IMR-90 (cell line): ENCODE results near the gene MCRIP2.

Source experiments
- CEBPB ChIP-seq: IDR thresholded peaks from 2 replicates; pipeline ENCODE4 v1.6.1; 2012; ENCODE audit warnings: low read depth, low read length, improper control_type of control experiment
- CTCF ChIP-seq: conservative IDR thresholded peaks from 2 replicates; pipeline ENCODE4 v1.5.1; 2012; ENCODE audit warnings: mild to moderate bottlenecking, low read depth, low read length, improper control_type of control experiment
- FOS ChIP-seq: fragments of 150-350 bp; IDR thresholded peaks from 2 replicates; pipeline ENCODE4 v1.6.1; 2016; ENCODE audit warnings: low read depth, low read length
- MAFK ChIP-seq: IDR thresholded peaks from 2 replicates; pipeline ENCODE4 v1.6.1; 2012; ENCODE audit warnings: low read depth, low read length, improper control_type of control experiment
- POLR2A ChIP-seq: IDR thresholded peaks from 2 replicates; pipeline ENCODE4 v1.6.1; 2012; ENCODE audit warnings: mild to moderate bottlenecking, low read depth, low read length
- RAD21 ChIP-seq: IDR thresholded peaks from 2 replicates; pipeline ENCODE4 v1.6.1; 2012; ENCODE audit warnings: low read length, improper control_type of control experiment
- RFX5 ChIP-seq: IDR thresholded peaks from 2 replicates; pipeline ENCODE4 v1.8.0; 2012; ENCODE audit warnings: low read depth, mild to moderate bottlenecking, low read length, moderate library complexity

- TF ChIP-seq CTCF (no peak), CEBPB (no peak), RAD21 (no peak), POLR2A (peak; percentile 39), RFX5 (no peak), FOS (no peak), MAFK (no peak)
Observed at GRCh38 chr16:679814-680624, 38.4 kb downstream of the MCRIP2 start, which contains the start of gene STUB1.
